ENCODE data around the gene RBP5.

Gene RBP5

GRCh38 chr12:7154042-7154441, 25.4 kb upstream of the RBP5 start:
- no peak for TF ChIP-seq CTCF (IDR thresholded peaks at IDR 0.05)

DNA sequence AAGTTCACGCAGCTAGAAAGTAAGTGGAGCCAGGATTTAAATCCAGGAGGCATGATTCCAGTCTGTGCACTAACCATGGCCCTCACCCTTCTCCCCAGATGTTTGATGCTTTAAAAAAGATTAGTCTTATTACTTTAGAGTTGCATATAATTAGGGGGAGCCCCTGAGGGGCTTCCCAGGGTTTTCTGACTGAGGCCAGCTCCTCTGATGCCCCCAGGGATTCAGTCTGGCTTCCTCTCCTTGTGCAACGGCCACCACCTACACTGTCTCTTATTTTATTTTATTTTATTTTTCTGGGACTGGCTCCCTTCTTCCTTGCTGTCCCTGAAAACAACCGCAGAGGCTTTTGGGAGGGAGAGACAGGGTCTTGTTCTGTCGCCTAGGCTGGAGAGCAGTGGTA, 24.1 kb upstream of the RBP5 start:
- no peak for TF ChIP-seq CTCF (IDR thresholded peaks at IDR 0.05)

DNA sequence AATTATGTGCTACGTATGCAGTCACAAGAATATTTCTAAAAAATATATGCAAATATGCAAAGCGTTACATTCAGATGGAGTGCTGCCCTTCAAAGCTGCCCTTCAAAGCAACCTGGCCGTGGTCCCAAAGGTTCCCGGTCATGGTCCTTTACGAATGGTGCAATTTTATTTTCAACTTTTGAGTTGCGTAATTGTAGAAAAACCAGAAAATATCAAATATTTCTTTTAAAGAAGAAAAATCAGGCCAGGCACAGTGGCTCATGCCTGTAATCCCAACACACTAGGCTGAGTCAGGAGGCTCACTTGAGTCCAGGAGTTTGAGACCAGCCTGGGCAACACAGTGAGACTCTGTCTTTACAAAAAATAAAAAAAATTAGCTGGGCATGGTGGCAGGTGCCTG, 22.8 kb upstream of the RBP5 start:
- TF ChIP-seq CTCF (IDR thresholded peaks at IDR 0.05): no peak

GRCh38 chr12:7150841-7151240, 22.2 kb upstream of the RBP5 start:
- no peak for TF ChIP-seq CTCF (IDR thresholded peaks at IDR 0.05)

DNA sequence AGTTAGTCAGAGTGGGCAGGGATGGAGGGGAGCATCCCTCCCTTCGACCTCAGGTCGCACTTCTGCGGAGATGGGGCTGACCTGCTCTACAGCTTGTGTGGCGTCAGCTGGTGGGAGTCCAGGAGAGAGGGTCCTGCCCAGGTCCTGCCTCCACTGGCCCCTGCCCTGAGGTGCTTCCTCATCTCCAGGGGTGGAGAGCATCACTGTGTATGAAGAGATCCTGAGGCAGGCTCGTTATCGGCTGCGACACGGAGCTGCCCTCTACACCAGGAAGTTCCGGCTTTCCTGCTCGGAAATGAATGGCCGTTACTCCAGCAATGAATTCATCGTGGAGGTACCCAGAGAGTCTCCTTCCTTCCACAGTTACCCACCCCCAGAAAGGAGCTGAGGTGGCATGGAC, 21.7 kb upstream of the RBP5 start:
- TF ChIP-seq CTCF (IDR thresholded peaks at IDR 0.05): no peak

- TF ChIP-seq CTCF (IDR thresholded peaks at IDR 0.05): no peak
These were observed 18.2 kb upstream of the RBP5 start for GRCh38 chr12:7146906-7147305.

DNA sequence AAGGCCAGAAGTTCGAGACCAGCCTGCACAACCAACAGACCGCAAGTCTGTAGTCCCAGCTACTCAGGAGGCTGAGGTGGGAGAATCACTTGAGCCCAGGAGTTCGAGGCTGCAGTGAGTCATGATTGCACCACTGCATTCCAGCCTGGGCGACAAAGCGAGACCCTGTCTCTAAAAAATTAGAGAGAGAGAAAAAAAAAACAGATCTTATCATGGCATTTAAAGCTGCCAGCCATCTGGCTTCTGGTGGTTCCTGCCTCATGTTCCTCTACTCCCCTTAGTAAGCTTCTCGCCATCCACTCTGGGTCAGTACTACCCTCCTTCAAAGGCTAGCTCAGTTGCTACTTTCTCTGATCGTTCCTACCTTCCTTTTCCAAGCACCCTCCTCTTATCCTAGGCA, 17.5 kb upstream of the RBP5 start:
- TF ChIP-seq CTCF (IDR thresholded peaks at IDR 0.05): no peak

DNA sequence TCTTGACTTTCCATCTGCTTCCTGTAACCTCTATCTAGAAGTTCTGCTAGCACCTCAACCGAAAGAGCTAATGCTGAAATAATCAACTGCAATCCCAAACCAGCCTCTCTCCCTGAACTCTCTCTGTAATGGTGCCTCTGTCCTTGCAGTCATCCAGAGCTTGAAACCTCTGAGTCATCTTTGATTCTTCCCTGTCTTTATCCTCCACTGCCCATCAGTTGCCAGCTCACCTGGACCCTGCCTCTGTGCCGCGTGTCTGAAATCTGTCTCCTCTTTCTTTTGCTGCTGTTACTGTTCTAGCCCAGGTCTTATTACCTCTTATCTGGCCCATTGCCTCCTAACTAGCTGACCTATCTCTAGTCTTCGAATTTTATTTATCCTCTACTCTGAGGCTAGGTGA, 17.0 kb upstream of the RBP5 start:
- no peak for TF ChIP-seq CTCF (IDR thresholded peaks at IDR 0.05)

Measured in LNCAP (cell line).